ENCODE measurements around the gene DGKB.

DNA sequence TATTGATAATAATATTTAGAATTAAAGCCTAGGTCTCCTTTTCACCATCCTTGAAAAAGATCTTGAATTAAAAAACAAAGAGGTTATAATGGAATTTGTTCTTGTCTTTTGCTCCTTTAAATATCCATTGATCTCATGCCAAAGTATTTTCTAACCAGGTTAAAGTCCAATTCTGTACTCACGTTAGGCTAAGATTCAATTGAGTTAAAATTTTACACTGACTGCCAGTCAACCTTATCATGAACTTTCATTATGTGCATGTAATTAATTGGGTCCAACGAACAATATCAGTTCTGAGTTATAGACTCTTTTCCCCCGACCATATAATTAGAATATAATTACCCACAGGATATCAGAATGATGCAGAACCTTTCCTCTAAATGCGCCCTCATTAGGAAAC is 266.6 kb downstream of the DGKB start:
- TF ChIP-seq POLR2A (IDR thresholded peaks at IDR 0.05) (no peak), POLR2AphosphoS5 (IDR thresholded peaks at IDR 0.05) (no peak), CTCF (IDR thresholded peaks at IDR 0.05) (no peak), EP300 (IDR thresholded peaks at IDR 0.05; ENCODE audit: low read depth) (no peak)
